ENCODE results near the gene TCF25. TPM values are rescaled to one million over a fixed set of nuclear protein-coding genes. Genes with fewer than 3 reads are reported as not detected.

TCF25 gene
- total RNA-seq, 4 donors from 2014 or later = 132 to 197 (median 147) TPM

DNA sequence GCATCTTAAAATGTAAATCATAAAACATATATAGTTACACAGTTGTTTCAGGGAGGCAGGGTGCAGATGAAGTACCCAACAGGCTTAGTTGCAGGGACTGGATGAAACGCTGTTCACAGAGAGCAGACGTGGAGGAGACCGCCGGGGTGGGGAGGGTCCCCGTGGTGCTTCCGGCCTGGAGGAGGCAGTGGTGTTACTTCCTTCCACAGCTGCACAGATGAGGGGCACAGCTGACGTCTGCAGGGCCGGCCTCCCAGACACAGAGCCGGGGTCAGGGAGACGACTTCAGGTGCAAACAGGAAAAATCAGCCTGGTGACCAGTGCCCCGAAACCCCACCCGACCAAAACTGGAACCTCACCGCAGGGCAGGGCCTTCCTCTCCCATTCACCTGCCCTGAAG, 28.0 kb upstream of the TCF25 start:
- DNase-seq (ENCODE audit: low spot score in 2 of 2) = no peak
- WGBS, 2 donors = 66 to 76% methylated on average over 13 of the region's 13 CpGs
- TF ChIP-seq, protein P1, sequence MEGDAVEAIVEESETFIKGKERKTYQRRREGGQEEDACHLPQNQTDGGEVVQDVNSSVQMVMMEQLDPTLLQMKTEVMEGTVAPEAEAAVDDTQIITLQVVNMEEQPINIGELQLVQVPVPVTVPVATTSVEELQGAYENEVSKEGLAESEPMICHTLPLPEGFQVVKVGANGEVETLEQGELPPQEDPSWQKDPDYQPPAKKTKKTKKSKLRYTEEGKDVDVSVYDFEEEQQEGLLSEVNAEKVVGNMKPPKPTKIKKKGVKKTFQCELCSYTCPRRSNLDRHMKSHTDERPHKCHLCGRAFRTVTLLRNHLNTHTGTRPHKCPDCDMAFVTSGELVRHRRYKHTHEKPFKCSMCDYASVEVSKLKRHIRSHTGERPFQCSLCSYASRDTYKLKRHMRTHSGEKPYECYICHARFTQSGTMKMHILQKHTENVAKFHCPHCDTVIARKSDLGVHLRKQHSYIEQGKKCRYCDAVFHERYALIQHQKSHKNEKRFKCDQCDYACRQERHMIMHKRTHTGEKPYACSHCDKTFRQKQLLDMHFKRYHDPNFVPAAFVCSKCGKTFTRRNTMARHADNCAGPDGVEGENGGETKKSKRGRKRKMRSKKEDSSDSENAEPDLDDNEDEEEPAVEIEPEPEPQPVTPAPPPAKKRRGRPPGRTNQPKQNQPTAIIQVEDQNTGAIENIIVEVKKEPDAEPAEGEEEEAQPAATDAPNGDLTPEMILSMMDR (IDR thresholded peaks at IDR 0.05) = no peak
- no peak for TF ChIP-seq POLR2A (IDR thresholded peaks at IDR 0.05)
- no peak overlapping the region for H3K4me3 ChIP-seq (ENCODE audit: low read depth, poor library complexity, severe bottlenecking)
- intact Hi-C loops (cut with DNase I; ENCODE audit: low total_unique reads) = no loop called here

DNA sequence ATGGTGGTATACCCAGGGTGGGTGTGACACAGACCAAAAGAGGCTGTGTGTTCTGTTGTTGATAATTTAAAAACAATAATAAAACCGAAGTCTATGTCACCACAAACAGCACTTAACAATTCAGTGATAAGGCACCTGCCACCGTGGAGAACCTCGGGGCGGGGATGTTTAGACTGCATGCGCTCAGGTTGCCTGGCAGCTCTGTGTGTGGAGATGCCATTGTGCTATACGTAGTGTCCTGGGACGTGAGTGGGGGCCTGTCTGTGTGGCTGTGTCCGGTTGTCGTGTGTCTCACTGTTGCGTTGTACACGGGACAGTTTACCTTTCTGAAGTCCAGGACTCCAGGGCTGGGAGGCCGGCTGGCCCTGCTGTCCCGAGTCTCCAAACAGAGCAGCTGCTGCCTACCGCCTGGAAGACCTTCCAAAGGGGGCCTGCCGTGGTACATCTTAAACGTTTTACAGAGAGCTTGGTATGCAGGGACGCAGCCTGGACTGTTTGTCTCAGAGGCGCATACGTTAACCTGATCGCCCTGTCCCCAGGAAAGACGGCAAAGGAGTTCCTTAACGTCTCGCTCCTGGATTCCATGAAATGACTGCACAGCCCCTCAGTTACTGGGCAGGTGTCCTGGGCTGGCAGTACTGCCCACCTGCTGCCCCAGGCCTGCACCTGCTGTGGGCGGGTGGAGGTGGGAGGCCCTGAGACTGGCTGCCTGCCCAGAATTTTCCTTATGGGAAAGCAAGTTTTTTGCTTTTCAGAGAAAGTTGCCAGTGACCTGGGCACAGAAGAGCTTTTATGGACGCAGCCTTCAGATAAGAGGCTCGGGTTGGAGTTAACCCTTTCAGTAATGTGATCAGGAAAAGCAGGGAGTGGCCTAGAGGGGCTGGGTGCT, 26.1 kb upstream of the TCF25 start:
- no peak overlapping the region for H3K4me3 ChIP-seq (ENCODE audit: low read depth, poor library complexity, severe bottlenecking)
- 71 to 73% methylated on average over 25 to 26 of the region's 26 CpGs for WGBS, 2 donors
- DNase-seq (ENCODE audit: low spot score in 2 of 2) = no peak
- intact Hi-C loops (cut with DNase I; ENCODE audit: low total_unique reads) = no loop called here
- TF ChIP-seq, protein P1 (IDR thresholded peaks at IDR 0.05) = no peak
- no peak for TF ChIP-seq POLR2A (IDR thresholded peaks at IDR 0.05)

DNA sequence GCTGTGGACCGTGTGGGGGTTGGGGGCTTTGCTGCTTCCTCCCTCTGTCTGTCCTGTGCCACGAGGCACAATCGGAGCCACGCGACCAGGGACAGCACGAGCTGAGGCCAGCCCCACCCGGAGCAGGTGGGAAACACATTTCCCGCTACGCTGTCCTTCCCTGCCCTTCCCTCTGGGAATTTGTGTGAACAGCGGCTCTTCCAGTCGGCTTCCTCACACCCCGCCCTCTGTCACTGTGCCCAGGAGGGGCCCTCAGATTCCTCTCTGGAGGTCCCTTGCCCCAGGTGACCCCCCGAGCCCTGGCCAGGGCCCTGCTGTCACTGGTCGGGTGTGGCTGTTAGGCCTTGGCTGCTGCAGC, 25.5 kb upstream of the TCF25 start:
- no peak overlapping the region for H3K4me3 ChIP-seq (ENCODE audit: low read depth, poor library complexity, severe bottlenecking)
- 42 to 57% methylated on average over 14 of the region's 14 CpGs for WGBS, 2 donors
- DNase-seq (ENCODE audit: low spot score in 2 of 2) = no peak
- TF ChIP-seq, protein P1 (IDR thresholded peaks at IDR 0.05) = no peak
- no peak for TF ChIP-seq POLR2A (IDR thresholded peaks at IDR 0.05)
- intact Hi-C loops (cut with DNase I; ENCODE audit: low total_unique reads) = no loop called here

DNA sequence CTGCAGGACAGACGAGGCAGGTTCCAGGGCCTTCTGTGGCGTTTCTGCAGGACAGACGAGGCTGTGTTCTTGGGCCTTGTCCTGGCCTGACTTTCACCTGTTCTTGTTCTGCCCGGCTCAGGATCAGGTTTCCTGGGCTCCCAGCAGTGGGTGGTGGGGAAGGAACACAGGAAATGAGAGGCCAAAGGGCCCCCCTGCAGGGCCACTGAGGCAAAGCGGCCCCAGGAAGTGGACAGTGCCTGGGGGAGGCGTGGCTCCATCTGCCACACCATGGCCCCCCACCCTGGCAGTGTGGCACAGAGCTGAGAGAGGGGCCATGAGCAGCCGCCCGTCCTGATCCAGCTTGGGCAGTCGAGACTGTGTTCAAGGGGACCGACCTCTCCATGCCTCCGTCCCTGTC, 24.4 kb upstream of the TCF25 start:
- H3K4me3 ChIP-seq (ENCODE audit: low read depth, poor library complexity, severe bottlenecking) = no peak overlapping the region
- WGBS, 2 donors = 93 to 94% methylated on average over 9 to 11 of the region's 11 CpGs
- TF ChIP-seq, protein P1 (IDR thresholded peaks at IDR 0.05) = no peak
- TF ChIP-seq POLR2A (IDR thresholded peaks at IDR 0.05) = no peak
- intact Hi-C loops (cut with DNase I; ENCODE audit: low total_unique reads) = no loop called here
- no peak for DNase-seq (ENCODE audit: low spot score in 2 of 2)

DNA sequence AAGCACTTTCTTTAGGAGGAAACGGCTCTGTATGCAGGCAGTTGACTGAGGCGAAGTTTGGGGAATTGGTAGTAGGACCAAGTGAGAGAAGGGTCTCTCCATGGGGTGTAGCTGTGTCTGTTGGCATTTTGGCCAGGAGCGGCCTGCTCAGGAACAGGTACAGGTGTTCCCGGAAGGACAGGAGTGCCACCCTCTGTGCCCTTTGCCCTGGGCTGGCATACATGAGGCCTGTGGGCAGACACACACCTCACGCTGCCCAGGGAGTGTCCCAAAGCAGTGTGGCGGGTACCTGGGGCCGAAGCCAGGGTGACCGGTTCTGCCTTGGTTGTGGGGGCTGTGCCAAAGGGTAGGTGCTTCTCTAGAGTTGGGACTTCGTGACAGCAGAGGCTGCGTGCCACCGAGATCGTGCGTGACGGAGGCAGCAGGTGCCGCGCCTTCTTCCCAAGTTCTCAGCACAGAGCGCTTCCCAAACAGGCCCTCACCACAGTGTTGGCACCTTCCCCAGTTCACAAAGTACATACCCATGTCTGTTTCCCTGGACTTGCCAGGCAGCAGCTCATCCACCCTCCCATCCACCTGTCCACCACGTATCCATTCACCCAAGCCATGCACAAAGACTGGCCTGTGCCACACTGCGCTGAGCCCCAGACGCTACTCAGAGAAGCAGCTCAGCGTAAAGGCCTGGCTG, 19.9 kb upstream of the TCF25 start:
- no peak for TF ChIP-seq POLR2A (IDR thresholded peaks at IDR 0.05)
- TF ChIP-seq, protein P1 (IDR thresholded peaks at IDR 0.05) = no peak
- DNase-seq (ENCODE audit: low spot score in 2 of 2) = no peak
- intact Hi-C loops (cut with DNase I; ENCODE audit: low total_unique reads) = no loop called here
- 90 to 91% methylated on average over 21 of the region's 21 CpGs for WGBS, 2 donors
- no peak overlapping the region for H3K4me3 ChIP-seq (ENCODE audit: low read depth, poor library complexity, severe bottlenecking)
